Endothelial cell (in vitro differentiated cells): Measurements from ENCODE around the gene ADSS1. TPM values are rescaled to one million over a fixed set of nuclear protein-coding genes. Genes with fewer than 3 reads are reported as not detected.

Experiments
- DNase-seq: peaks from one replicate; pipeline ENCODE4 v3.0.0; 2021; ENCODE audit warnings: low spot score
- H3K27ac Mint-ChIP-seq: one replicate; pipeline ENCODE4 v1.8.0; 2021; ENCODE audit warnings: mixed read lengths, inconsistent platforms; ENCODE audit not compliant: unreplicated experiment
- H3K27me3 Mint-ChIP-seq: one replicate; pipeline ENCODE4 v1.8.0; 2021; ENCODE audit warnings: mild to moderate bottlenecking, moderate library complexity, mixed read lengths, inconsistent platforms; ENCODE audit not compliant: unreplicated experiment
- H3K36me3 Mint-ChIP-seq: one replicate; pipeline ENCODE4 v1.8.0; 2021; ENCODE audit warnings: mild to moderate bottlenecking, low read depth, mixed read lengths, inconsistent platforms; ENCODE audit not compliant: unreplicated experiment
- H3K4me1 Mint-ChIP-seq: one replicate; pipeline ENCODE4 v1.8.0; 2021; ENCODE audit warnings: mild to moderate bottlenecking, mixed read lengths, inconsistent platforms; ENCODE audit not compliant: unreplicated experiment
- H3K4me3 Mint-ChIP-seq: one replicate; pipeline ENCODE4 v1.8.0; 2021; ENCODE audit warnings: mild to moderate bottlenecking, mixed read lengths, inconsistent platforms; ENCODE audit not compliant: unreplicated experiment
- H3K9me3 Mint-ChIP-seq: one replicate; pipeline ENCODE4 v1.8.0; 2021; ENCODE audit warnings: mixed read lengths, inconsistent platforms; ENCODE audit not compliant: unreplicated experiment
- CTCF ChIP-seq: fragments of 200-600 bp; sonication (generic); IDR thresholded peaks from one replicate; pipeline ENCODE4 v1.5.0; 2021; ENCODE audit warnings: antibody characterized with exemption; ENCODE audit not compliant: unreplicated experiment
- total RNA-seq: library from RNA; stranded (reverse); fragmentation: NEBNext Ultra II Directional; extraction: Animal tissue kit (Norgen Biotek cat#: 25700); gene quantifications from one replicate; pipeline ENCODE4 v1.2.1, GENCODE V29; 2021; ENCODE audit not compliant: unreplicated experiment

Gene ADSS1
- total RNA-seq, 1 donor from 2014 or later = 6.1 TPM

DNA sequence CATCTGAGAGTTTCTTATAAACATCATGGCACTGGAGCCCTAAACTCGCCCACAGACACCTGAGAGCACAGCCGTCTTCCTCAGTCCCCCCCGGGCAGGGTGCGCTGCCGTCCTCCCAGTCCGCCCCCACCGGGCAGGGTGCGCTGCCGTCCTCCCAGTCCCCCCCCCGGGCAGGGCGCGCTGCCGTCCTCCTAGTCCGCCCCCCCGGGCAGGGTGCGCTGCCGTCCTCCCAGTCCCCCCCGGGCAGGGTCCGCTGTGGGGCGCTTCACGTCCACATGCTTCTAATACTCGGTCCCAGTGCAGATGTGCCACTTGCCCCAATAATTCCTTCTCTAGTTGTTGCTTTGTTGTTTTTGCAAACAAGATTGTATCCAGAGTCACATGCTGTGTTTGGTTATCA is 6.9 kb upstream of the ADSS1 start:
- peaks cover 20% of the 10 kb centered on the region for H3K36me3 Mint-ChIP-seq
- peak overlapping the region; percentile 34 for H3K27ac Mint-ChIP-seq
- no peak for DNase-seq
- H3K27me3 Mint-ChIP-seq = peaks cover 15% of the 10 kb centered on the region
- no peaks in the 10 kb centered on the region for H3K9me3 Mint-ChIP-seq
- peak overlapping the region; percentile 49 for H3K4me3 Mint-ChIP-seq
- no peak for TF ChIP-seq CTCF
- H3K4me1 Mint-ChIP-seq = no peaks in the 10 kb centered on the region

GRCh38 chr14:104717646-104718045 is 6.4 kb upstream of the ADSS1 start:
- DNase-seq = no peak
- Mint-ChIP-seq H3K27me3 (peaks cover 18% of the 10 kb centered on the region), H3K4me1 (peaks cover 2% of the 10 kb centered on the region), H3K9me3 (no peaks in the 10 kb centered on the region), H3K36me3 (peaks cover 23% of the 10 kb centered on the region), H3K27ac (no peak overlapping the region), H3K4me3 (peak overlapping the region; percentile 49)
- TF ChIP-seq CTCF = no peak

GRCh38 chr14:104718147-104718546 is 5.9 kb upstream of the ADSS1 start:
- H3K27ac Mint-ChIP-seq = no peak overlapping the region
- peaks cover 2% of the 10 kb centered on the region for H3K4me1 Mint-ChIP-seq
- peaks cover 23% of the 10 kb centered on the region for H3K36me3 Mint-ChIP-seq
- H3K27me3 Mint-ChIP-seq = peaks cover 18% of the 10 kb centered on the region
- H3K4me3 Mint-ChIP-seq = no peak overlapping the region
- DNase-seq = no peak
- no peak for TF ChIP-seq CTCF
- no peaks in the 10 kb centered on the region for H3K9me3 Mint-ChIP-seq

GRCh38 chr14:104718871-104719270 is 5.2 kb upstream of the ADSS1 start:
- Mint-ChIP-seq H3K27me3 (peaks cover 18% of the 10 kb centered on the region), H3K27ac (no peak overlapping the region), H3K36me3 (peaks cover 23% of the 10 kb centered on the region), H3K4me1 (peaks cover 2% of the 10 kb centered on the region), H3K4me3 (no peak overlapping the region), H3K9me3 (no peaks in the 10 kb centered on the region)
- no peak for TF ChIP-seq CTCF
- no peak for DNase-seq

DNA sequence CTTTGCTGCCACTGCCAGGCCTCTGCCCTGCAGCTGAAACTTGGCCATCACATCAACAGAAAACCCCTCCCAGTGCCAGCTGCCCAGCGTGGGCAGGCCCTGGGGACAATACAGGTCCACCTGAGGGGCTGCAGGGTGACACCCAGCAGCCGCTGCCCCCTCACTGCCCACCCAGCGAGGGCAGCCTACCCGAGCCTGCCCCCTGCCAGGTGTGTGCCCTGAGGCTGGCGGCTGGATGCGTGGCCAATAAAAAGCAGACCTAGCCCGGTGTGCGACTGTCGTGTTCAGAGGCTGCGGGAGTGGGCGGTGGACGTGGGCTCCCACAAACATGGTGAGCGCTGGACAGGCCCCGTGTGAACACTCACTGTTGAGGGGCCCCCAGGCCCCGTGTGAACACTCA is 4.7 kb upstream of the ADSS1 start:
- Mint-ChIP-seq H3K4me3 (no peak overlapping the region), H3K27me3 (peaks cover 18% of the 10 kb centered on the region), H3K27ac (no peak overlapping the region), H3K36me3 (peaks cover 23% of the 10 kb centered on the region), H3K4me1 (peaks cover 2% of the 10 kb centered on the region), H3K9me3 (no peaks in the 10 kb centered on the region)
- no peak for TF ChIP-seq CTCF
- DNase-seq = no peak
